OCI-LY7 (cell line): ENCODE measurements around the gene CHN2. TPM values are rescaled to one million over a fixed set of nuclear protein-coding genes. Genes with fewer than 3 reads are reported as not detected.

Experiments used
- BruUV-seq: library from RNA; stranded (reverse); fragments of 400-500 nt; replicated peaks from 2 replicates; lab custom pipeline; 2021; lab: Mats Ljungman, UMichigan
- CTCF ChIA-PET: fragments of 300-600 bp; sonication (Branson Sonifier 250); formaldehyde crosslinking; loops from one replicate; lab custom pipeline; 2022; ENCODE audit warnings: antibody characterized with exemption; ENCODE audit not compliant: unreplicated experiment; lab: Charles Lee
- POLR2A ChIA-PET: fragments of 300-600 bp; sonication (Branson Sonifier 250); formaldehyde crosslinking; loops from one replicate; lab custom pipeline; 2022; ENCODE audit warnings: antibody characterized with exemption; lab: Charles Lee
- DNase-seq: peaks from one replicate; pipeline ENCODE4 v3.0.0-alpha.2; 2015; ENCODE audit warnings: low spot score
- H2AFZ ChIP-seq: fragments of 200-600 bp; sonication (generic), shearing (Covaris generic); 2 replicates; pipeline ENCODE4 v1.6.1; 2014; ENCODE audit warnings: mild to moderate bottlenecking, antibody characterized with exemption, low read length, moderate library complexity
- H3K27ac ChIP-seq: fragments of 200-600 bp; sonication (generic); 2 replicates; pipeline ENCODE4 v1.5.1; 2014; ENCODE audit warnings: mixed run types, low read depth, mild to moderate bottlenecking, moderate library complexity, low read length, inconsistent platforms; ENCODE audit not compliant: poor library complexity, severe bottlenecking
- H3K36me3 ChIP-seq: fragments of 200-600 bp; sonication (generic); 2 replicates; pipeline ENCODE4 v1.6.1; 2014; ENCODE audit warnings: mild to moderate bottlenecking, antibody characterized with exemption, low read length, moderate library complexity, mixed read lengths; ENCODE audit not compliant: insufficient read depth
- H3K4me1 ChIP-seq: fragments of 200-600 bp; sonication (generic); 2 replicates; pipeline ENCODE4 v1.5.1; 2014; ENCODE audit warnings: mild to moderate bottlenecking, low read length; ENCODE audit not compliant: insufficient read depth, poor library complexity, severe bottlenecking
- H3K4me2 ChIP-seq: fragments of 200-600 bp; sonication (generic); 2 replicates; pipeline ENCODE4 v1.6.1; 2014; ENCODE audit warnings: mild to moderate bottlenecking, low read length
- H3K4me3 ChIP-seq: fragments of 200-600 bp; sonication (generic); 2 replicates; pipeline ENCODE4 v1.5.1; 2014; ENCODE audit warnings: mild to moderate bottlenecking, low read depth, low read length; ENCODE audit not compliant: poor library complexity, severe bottlenecking
- H3K79me2 ChIP-seq: fragments of 200-600 bp; sonication (generic); 2 replicates; pipeline ENCODE4 v1.6.1; 2016; ENCODE audit warnings: low read depth, mild to moderate bottlenecking, low read length, moderate library complexity, mixed read lengths; ENCODE audit not compliant: insufficient read depth
- H3K9me2 ChIP-seq: fragments of 200-600 bp; sonication (generic); 2 replicates; pipeline ENCODE4 v1.6.1; 2016; ENCODE audit warnings: mild to moderate bottlenecking, low read length, mixed read lengths; ENCODE audit not compliant: insufficient read depth
- H3K9me3 ChIP-seq: fragments of 200-600 bp; sonication (generic); 2 replicates; pipeline ENCODE4 v1.6.1; 2014; ENCODE audit warnings: mild to moderate bottlenecking, mixed run types, low read length, mixed read lengths
- H4K20me1 ChIP-seq: fragments of 200-600 bp; sonication (generic); 2 replicates; pipeline ENCODE4 v1.6.1; 2014; ENCODE audit warnings: mild to moderate bottlenecking, antibody characterized with exemption, low read length, moderate library complexity, mixed read lengths; ENCODE audit not compliant: insufficient read depth
- EZH2phosphoT487 ChIP-seq: fragments of 200-600 bp; sonication (generic); IDR thresholded peaks from 2 replicates; pipeline ENCODE4 v1.6.1; 2018; ENCODE audit warnings: low read depth, borderline replicate concordance, mild to moderate bottlenecking, mixed run types, antibody characterized with exemption, low read length, moderate library complexity, mixed read lengths
- intact Hi-C: fragments of 100-400 bp; cut with micrococcal nuclease; formaldehyde crosslinking; loops from one replicate; pipeline ENCODE4 v1.10.0; 2022; ENCODE audit not compliant: unreplicated experiment
- total RNA-seq, 2 experiments: library from RNA; depleted of rRNA in 1 of 2; stranded (reverse); fragments of >200 nt in 1 of 2; shearing (Covaris generic) in 1 of 2; gene quantifications; 2 replicates each; pipeline ENCODE4 v1.2.3, GENCODE V29; 2014 to 2022
- TF ChIP-seq, protein P1 (sequence below): fragments of 200-600 bp; sonication (generic); conservative IDR thresholded peaks from 2 replicates; pipeline ENCODE4 v1.5.1; 2014; ENCODE audit warnings: mild to moderate bottlenecking, antibody characterized with exemption, low read length, moderate library complexity, mixed read lengths

The CHN2 gene
- total RNA-seq, 2 experiments from 2014 or later = not detected

DNA sequence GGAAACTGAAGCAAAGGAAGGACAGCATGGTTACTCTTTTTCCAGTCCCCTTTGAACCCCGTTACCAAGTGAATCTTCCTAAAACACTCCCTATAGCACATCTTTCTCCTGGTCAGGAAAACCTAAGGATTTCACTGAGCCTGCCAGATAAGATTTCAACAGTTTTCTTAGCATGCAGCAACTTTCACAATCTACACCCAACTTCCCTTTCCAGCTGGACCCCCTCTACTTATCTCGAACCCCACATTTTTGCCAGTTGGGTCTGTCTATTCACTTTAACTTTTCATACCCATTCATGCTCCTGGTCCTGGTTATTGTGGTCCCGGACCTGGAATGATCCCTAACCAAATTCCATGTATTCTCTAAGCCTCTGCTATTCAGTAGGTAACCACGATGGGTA, 33.3 kb upstream of the CHN2 start:
- no peaks in the 10 kb centered on the region for H3K79me2 ChIP-seq
- no peaks in the 10 kb centered on the region for H3K9me3 ChIP-seq
- intact Hi-C loops = no loop called here
- no peaks in the 10 kb centered on the region for H3K36me3 ChIP-seq
- POLR2A ChIA-PET = no interaction called here
- H3K27ac ChIP-seq = no peak overlapping the region
- CTCF ChIA-PET = interaction anchor here (0.6 kb wide), 1 partner anchor 637 kb away, joined by 5 read pairs; no protein-coding TSS in a partner anchor
- no peak overlapping the region for H3K4me3 ChIP-seq
- H2AFZ ChIP-seq = no peak overlapping the region
- no peak overlapping the region for H3K4me2 ChIP-seq
- no peaks in the 10 kb centered on the region for H3K4me1 ChIP-seq
- TF ChIP-seq, protein P1, sequence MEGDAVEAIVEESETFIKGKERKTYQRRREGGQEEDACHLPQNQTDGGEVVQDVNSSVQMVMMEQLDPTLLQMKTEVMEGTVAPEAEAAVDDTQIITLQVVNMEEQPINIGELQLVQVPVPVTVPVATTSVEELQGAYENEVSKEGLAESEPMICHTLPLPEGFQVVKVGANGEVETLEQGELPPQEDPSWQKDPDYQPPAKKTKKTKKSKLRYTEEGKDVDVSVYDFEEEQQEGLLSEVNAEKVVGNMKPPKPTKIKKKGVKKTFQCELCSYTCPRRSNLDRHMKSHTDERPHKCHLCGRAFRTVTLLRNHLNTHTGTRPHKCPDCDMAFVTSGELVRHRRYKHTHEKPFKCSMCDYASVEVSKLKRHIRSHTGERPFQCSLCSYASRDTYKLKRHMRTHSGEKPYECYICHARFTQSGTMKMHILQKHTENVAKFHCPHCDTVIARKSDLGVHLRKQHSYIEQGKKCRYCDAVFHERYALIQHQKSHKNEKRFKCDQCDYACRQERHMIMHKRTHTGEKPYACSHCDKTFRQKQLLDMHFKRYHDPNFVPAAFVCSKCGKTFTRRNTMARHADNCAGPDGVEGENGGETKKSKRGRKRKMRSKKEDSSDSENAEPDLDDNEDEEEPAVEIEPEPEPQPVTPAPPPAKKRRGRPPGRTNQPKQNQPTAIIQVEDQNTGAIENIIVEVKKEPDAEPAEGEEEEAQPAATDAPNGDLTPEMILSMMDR = no peak
- no peak for TF ChIP-seq EZH2phosphoT487
- DNase-seq = no peak
- BruUV-seq = no TSS peak
- no peaks in the 10 kb centered on the region for H4K20me1 ChIP-seq
- no peaks in the 10 kb centered on the region for H3K9me2 ChIP-seq

DNA sequence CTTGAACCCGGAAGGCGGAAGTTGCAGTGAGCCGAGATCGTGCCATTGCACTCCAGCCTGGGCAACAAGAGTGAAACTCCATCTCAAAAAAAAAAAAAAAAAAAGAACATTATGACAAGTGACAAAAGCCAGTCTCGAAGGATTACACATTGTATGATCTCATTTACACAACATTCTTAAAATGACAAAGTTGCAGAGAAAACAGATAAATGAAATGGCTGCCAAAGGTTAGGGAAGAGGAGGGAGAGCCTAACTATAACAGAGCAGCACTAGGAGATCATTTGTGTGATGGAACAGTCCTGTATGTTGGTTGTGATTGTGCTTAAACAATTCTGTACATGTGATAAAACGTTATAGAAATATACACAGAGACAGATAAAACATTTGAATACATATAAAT, 32.0 kb upstream of the CHN2 start:
- H3K36me3 ChIP-seq = no peaks in the 10 kb centered on the region
- no peaks in the 10 kb centered on the region for H3K79me2 ChIP-seq
- no peaks in the 10 kb centered on the region for H3K9me2 ChIP-seq
- no peak for DNase-seq
- no peaks in the 10 kb centered on the region for H3K9me3 ChIP-seq
- intact Hi-C loops = no loop called here
- no peak overlapping the region for H2AFZ ChIP-seq
- H3K4me1 ChIP-seq = no peaks in the 10 kb centered on the region
- no peak overlapping the region for H3K4me2 ChIP-seq
- ChIA-PET POLR2A (no interaction called here), CTCF (no interaction called here)
- TF ChIP-seq, protein P1 = no peak
- TF ChIP-seq EZH2phosphoT487 = no peak
- no peak overlapping the region for H3K4me3 ChIP-seq
- no TSS peak for BruUV-seq
- no peaks in the 10 kb centered on the region for H4K20me1 ChIP-seq
- no peak overlapping the region for H3K27ac ChIP-seq

DNA sequence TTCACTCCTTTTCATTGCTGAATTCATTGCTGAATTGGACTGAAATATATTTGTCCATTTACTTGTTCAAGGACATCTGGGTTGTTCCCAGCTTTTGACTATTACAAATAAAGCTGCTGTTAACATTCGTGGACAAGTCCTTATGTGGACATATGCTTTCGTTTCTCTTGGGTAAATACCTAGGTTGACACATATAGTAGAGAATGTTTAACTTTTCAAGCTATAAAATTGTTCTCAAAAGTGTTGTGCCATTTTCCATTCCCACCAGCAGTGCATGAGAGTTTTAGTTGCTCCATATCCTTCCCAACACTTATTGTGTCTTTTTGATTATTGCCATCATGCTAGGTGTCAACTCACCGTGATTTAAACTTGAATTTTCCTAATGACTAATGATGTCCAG, 30.7 kb upstream of the CHN2 start:
- TF ChIP-seq EZH2phosphoT487 = no peak
- TF ChIP-seq, protein P1 = no peak
- no TSS peak for BruUV-seq
- H2AFZ ChIP-seq = no peak overlapping the region
- no peak overlapping the region for H3K4me3 ChIP-seq
- no peaks in the 10 kb centered on the region for H4K20me1 ChIP-seq
- intact Hi-C loops = no loop called here
- no peaks in the 10 kb centered on the region for H3K9me3 ChIP-seq
- no peaks in the 10 kb centered on the region for H3K4me1 ChIP-seq
- H3K4me2 ChIP-seq = no peak overlapping the region
- POLR2A ChIA-PET = interaction anchor here (1.1 kb wide), 1 partner anchor 12 kb away, joined by 3 read pairs; no protein-coding TSS in a partner anchor
- no peaks in the 10 kb centered on the region for H3K9me2 ChIP-seq
- H3K36me3 ChIP-seq = no peaks in the 10 kb centered on the region
- DNase-seq = no peak
- H3K79me2 ChIP-seq = no peaks in the 10 kb centered on the region
- CTCF ChIA-PET = no interaction called here
- H3K27ac ChIP-seq = no peak overlapping the region
